C1 segment of cervical spinal cord (tissue), 14 donors: ENCODE data around the gene LCN10.
"Not testable (repeated sequence)": the region's sequence is repeated elsewhere in the genome, so short reads cannot be mapped to it uniquely, and the experiment has no call there.

Experiments used
- DNase-seq, 14 donors: peaks; one replicate each; lab custom pipeline; 2025; lab: John Stamatoyannopoulos, UW

The LCN10 gene

DNA sequence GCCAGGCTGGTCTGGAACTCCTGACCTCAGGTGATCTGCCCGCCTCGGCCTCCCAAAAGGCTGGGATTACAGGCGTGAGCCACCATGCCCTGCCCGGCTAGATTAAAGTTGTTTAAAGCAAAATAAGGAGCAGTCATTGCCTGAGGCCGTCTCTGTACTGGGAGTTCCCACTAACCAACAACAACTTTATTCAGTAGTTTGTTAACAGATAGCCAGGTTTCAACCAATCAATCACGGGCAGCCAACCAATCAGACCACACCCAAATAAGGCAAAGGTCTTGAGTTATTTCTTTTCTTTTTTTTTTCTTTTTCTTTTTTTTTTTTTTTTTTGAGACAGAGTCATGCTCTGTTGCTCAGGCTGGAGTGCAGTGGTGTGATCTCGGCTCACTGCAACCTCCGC, 38.0 kb downstream of the LCN10 start:
- DNase-seq, result not testable (repeated sequence)

DNA sequence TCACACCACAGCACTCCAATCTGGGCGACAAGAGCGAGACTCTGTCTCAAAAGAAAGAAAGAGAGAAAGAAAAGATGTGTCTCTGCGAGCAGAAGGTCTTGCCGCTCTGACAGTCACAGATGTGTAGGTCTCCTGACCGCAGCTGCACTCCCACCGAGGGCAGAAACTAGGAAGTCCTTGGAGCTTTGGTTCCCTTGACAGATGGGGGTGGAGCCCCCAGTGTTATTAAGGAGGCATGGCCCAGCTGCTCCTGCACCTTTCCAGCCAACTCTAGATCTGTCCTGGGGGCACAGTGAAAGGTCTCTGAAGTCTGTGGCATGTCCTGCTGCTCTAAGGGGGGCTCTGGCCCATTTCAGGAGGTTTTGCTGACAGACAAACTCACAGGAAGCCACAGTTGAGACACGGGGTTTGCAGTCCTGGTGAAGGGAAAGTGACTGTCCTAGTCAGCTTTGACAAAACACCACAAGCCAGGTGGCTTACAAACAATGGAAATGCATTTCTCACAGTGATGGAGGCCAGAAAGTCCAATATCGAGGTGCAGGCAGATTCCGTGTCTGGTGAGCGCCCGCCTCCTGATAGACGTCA, 39.4 kb downstream of the LCN10 start:
- DNase-seq, result no peak

DNA sequence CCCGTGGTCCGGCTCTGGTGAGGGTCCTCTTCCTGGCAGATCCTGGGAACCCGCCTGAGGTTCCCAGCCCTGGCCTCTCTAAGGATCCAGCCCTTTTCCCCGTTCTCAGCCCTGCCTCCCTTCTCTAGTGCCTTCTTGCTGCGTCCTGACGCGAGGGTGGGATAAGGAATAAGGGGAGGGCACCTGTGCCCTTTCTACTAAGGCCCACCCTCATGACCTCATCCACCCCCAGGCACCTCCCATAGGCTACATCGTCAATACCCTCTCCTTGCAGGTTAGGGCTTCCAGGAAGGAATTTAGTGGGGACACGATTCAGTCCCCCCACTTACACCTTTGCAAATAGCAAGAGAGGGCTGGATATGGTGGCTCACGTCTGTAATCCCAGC, 41.1 kb downstream of the LCN10 start:
- DNase-seq, result no peak

DNA sequence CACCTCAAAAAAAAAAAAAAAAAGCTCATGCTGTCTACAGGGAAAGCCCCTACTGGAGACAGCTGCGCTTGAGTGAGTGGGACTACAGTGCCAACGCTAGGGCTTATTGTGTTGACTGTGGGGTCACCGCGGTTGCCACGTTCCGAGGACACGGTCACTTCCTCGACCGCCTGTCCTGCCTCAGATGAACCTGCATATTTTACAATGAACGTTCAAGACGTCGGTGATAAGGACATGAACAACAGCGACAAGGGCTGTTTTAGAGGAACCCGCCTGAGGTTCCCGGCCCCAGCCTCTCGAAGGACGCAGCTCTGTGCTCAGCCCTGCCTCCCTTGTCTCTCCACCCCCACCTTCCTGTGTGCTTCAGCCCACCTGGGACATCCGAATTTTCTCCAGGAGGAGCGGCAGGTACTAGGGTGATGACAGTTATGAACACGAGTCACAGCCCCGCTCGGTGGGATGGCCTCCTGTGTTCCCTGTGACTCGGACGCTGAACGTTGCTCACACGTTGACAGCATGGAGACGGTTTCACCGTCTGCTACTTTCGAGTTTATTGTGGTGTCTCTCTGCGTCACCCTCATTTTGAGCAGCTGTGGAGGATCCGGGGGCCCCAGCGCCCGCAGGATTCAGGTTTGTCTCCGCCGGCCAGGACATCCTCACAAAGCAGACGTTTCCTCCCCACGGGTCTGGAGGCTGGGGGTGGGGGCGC, 41.6 kb downstream of the LCN10 start:
- no peak for DNase-seq

DNA sequence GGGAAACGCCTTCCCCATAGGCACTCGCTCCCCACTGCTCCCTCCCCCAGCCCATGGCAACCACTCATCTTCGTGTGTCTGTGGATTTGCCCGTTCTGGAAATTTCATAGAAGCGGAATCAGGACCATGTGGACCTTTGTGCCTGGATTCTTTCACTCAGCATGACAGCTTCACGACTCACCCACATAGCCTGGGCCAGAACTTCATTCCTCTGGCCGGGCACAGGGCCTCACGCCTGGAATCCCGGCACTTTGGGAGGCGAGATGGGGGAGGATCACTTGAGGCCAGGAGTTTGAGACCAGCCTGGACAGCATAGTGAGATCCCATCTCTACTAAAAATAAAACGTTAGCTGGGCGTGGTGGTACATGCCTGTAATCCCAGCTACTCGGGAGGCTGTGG, 42.4 kb downstream of the LCN10 start:
- DNase-seq, result no peak

DNA sequence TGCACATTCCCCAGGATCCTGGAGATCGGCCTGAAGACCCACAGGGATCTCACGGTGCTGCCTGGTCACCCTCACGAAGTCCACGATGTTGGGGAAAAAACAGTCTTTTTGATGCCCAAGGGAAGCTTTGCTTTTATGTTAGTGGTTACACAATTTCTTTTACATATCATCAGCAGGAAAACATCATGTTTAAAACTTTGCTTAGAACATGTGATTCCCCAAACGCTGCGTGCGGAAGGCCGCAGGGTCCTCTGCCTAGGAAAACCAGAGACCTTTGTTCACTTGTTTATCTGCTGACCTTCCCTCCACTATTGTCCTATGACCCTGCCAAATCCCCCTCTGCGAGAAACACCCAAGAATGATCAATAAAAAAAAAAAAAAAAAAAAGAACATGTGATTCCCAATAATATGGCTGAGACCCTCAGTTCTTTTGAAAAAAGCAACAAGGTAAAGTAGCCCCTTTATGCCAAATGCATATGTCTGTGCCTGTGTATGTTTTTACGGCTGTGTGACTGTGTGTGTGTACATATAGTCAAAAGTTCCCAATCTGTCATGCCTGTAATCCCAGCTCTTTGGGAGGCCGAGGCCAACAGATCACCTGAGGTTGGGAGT, 44.0 kb downstream of the LCN10 start:
- no peak for DNase-seq

DNA sequence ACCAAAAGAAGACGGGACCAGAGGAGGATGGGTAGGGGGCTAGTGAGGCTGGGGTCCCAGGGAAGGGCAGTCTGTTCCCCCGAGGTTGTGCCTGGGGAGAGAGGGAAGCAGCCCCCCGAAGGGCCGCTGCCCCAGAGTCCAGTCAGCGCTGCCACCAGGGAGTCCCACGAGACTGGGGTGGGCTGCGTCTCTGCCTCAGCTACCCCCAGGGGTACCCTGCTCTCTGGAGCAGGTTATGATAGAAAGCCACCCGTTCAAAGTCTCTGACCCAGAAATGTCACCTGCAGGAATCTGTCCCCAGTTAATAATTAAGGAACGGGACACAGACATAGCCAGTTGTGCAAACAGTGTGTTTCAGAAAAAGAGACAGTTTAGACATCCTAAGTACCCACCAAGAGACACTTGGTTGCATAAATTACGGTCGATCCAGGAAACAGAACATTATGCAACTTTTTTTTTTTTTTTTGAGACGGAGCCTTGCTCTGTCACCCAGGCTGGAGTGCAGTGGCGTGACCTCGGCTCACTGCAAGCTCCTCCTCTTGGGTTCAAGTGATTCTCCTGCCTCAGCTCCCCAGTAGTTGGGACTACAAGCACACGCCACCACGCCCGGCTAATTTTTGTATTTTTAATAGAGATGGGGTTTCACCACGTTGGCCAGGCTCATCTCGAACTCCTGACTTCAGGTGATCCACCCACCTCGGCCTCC, 44.8 kb downstream of the LCN10 start:
- no peak for DNase-seq

DNA sequence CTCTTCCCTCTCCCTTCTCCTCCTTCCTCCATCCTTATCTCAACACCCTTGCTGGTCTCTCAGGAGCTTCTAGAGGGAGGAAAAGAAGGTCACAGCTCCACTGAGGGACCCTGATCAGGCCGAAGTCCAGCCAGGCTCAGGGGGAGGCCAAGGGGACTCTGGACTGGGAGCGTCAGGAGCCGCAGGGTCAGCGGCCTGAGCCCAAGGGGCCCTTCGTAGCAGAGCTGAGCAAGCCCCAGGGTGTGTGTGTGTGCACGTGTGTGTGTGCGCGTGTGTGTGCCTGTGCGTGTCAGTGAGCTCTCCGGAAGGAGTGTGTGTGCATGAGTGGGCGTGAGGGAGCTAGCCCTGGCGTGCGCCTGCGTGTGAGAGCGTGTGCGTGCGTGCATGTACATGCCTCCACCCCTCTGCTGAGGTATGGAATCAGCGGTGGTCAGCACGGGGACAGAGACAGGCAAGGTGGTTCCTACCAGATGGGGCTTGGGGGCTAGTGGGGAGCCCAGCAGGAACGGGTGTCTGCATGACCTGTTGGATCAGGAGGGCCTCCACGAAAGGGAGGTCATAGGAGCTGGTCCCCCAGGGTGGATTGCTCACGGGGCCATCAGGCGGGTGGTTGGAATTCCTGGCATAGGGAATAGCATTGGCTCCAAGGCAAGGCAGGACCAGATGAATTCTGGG, 45.5 kb downstream of the LCN10 start:
- no peak for DNase-seq

DNA sequence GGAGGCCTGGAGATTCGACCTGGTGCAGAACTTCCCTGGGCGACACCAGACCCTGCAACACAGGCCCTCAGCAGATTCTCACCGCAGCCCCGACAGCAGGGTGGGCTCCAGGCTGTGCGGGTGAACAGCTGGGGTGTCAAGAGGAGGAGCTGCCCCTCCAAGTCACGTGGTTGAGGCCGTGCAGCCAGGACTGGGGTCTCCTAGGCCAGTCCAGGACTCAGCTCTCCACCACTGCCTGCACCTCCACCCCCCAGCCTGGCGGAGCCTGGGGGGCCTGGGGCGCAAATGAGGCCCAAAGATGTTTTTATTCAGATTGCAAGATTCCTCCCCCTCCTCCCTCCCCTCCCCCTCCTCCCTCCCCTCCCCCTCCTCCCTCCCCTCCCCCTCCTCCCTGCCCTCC, 46.2 kb downstream of the LCN10 start:
- DNase-seq, result no peak

DNA sequence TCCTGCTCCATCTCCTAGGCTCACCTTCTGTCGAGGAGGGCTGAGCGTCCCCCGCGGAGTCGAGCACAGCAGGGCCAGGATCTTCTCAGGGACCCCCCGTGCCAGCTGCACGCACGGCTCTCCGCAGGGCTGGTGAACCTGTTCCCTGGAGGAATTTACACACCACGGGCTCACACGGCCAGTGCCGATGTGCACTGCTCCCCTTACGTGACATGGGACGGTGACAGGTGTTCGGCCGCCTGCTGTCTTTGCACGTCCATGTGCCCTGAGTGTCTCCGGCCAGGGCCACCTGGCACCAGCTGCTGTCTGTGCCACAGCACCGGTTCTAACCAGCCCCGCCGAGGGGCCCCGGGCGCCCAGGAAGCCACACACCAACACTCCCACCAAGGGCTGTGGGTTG, 46.8 kb downstream of the LCN10 start:
- DNase-seq, result peak in 1 of 14 donors; percentile 43

DNA sequence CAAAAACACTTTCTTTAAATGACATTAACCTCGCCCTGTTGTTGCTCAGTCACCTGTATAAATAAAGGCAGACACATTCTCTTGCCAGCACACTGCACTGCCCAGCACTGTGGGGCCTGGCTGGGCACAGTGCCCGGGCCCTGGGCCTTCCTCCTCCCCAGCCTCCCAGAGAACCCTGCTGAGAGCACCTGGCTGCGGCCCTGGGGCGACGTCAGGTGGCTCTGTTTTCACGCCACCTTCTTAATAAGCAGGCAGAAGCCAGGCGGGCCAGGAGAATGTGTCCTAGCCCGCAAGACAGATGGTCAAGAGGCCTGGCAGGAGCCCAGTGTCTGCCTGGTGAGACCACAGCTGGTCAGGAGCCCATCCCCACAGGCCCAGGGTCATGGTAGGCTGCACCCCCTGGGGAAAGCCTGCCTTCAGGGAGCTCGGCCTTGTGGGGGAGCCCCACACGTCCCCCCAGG, 47.3 kb downstream of the LCN10 start:
- DNase-seq, result peak in 1 of 14 donors; percentile 72

DNA sequence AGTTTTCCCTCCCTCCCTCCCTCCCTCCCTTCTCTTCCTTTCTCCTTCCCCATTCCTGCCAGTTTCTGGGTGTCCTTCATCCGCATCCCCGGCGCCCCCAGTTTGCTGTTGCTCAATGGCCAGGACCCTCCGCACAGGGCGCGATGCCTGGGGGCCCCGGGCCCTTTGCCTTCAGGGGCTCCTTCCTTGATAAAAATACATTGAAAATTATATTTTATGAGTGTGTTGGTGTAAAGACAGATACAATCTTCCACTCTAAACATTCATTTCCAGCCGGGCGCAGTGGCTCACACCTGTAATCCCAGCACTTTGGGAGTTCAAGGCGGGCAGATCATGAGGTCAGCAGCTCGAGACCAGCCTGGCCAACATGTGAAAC, 47.9 kb downstream of the LCN10 start:
- no peak for DNase-seq

DNA sequence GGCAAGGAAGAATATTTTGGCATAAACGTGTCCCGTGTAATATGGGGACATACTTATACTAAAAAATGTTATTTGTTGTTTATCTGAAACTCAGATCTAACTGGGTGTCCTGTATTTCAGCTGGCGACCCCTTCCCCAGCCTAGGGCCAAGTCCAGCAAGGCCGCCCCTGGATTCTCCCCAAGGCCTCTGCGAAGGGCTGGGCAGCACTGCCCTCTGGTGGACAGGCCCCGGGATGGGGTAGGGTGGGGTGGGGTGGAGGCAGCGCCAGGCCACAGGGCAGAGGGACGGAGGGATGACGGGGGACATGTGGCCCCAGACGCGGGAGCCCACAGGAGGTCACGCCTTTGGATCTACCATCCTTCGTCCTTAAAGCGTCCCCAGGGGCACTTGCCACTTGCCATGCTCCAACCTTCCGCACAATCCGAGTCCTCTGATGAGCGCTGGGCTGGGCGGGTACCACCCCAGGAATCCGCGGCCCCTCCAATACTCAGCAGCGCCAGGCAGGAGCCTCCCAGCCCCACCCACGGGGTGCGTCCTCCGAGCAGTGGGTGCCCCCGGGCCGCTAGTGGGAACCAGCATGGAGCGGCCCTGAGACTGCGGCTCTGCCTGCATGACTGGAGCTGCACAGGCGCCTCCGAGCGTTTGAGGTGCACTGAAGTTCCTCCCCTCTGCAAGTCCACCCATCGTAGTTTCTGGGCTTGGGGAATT, 48.4 kb downstream of the LCN10 start:
- DNase-seq, result peak in 2 of 14 donors; percentile 17 to 43

DNA sequence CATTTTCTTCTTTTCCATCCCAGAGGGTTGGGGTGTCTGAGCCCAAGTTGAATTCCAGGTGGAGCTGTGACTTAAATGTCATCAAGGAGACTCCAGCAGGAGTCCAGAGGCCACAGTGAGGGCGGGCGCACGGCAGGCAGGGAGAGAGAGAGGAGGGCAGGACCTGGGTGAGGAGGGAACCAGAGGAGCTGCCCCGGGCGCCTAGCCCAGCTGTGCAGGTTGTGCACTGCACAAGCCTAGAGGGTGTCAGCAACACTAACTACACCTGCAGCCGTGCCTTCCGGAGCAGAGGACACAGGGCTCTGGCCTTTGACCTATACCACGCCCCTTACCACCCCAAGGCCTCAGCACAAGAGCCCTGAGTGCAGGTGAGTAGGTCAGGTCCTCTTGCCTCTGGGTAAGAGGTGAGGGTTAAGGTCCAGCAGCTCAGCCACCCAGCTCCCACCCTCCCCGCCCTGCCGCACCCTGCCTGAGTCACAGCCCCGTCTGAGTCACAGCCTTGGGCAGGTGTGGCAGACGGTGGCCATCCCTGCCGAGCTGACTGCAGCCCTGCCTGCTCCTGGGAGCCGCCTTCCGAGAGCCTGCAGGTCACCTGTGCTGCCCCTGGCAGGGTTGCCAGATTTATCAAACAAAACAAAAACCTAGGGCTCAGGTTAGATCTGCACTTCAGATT, 49.1 kb downstream of the LCN10 start:
- DNase-seq, result no peak

DNA sequence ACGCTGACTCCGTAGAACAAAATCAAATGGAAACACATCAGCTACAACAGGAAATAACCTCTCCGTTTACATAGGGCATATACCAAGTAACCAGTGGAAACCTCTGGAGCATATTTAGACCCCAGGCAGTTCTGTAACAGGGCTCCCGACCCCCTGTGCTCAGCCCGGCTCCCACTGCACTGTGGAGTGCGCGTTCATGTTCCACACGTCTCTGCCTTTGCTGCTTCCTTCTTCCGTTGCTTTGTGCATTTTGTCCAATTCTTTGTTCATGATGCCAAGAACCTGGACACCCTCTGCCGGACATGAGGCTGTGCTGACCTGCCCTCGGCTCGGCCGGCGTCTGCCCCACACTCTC, 49.6 kb downstream of the LCN10 start:
- no peak for DNase-seq

DNA sequence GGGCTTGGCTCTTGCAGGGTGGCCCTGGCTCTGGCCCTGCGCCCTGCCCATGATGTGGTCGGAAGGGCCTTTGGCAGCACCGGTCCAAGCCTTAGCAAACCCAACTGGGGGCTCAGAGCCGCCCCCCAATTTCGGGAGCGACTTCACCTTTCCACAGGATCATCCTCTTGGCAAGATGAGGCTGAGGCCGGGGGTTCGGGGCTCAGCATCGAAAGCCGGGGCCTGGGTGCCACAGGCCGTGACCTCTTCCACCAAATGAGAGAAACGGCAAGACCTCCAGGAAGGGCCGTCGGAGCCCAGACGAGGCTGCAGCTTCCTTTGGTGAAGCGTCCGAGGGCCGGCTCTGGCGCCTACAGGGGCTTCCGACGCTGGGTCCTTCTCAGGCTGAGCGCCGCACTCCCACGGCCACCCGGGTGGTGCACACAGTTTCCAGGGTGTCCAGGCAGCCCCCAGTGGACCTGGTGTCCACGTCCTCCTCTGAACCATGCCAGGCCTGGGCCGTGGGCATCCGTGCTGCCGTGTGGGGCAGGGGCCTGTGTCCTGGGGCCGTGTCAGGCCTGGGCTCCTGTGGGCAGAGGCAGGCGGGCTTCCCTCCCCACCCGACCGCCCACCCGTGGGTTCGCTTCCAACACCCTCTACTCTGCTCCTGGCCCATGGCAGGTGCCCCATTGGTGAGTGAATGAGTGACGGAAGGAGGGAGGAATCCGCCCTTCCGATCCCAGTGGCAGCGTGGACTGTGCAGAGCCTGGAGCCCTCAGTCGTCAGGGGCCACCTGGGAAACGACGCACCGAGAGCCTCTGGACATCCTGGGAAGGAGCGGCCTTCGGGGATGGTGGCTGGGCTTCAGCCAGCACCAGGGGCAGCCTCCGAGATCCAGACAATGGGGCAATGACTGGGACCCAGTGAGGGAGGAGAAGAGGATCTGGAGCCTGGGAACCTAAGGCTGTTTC, 50.3 kb downstream of the LCN10 start:
- no peak for DNase-seq

DNA sequence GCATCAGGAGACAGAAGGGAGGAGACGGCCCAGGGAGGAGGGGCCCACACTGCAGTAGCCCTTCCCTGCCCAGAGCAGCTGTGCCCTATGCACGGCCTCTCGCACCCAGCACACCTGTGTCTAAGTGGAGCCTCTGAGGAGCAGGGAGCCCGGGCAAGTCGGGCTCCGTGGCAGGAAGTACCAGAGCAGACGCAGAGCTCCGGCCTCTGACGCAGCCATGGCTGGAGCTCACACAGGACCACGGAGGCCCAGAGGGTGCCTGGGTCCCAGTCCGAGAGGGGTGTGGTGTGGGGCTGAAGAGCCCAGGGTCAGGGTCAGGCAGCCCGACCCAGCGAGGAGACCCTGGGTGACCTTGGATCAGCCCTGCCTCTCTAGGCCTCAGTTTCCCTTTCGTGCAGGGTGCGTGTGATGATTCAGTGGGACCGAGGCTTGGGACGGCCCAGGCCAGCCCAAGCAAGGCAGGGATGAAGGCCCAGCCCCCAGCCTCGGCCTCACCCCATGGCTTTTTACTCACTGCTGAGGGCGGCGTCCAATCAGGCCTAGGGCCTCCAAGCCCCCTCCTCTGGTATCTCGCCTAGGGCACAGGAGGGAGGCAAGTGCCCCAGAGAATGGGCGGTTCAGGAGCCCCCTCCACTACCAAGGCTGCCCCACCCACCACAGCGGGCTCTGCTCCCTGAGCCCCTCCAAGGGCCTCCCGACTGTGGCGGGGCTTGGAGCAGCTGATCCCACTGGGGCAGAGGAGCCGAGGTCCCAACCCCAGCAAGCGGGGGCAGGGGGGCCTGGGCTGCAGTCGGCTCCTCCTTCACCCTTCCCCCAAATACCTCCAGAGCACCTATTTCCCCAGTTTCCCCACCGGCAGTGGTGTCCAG, 51.2 kb downstream of the LCN10 start:
- DNase-seq, result no peak

DNA sequence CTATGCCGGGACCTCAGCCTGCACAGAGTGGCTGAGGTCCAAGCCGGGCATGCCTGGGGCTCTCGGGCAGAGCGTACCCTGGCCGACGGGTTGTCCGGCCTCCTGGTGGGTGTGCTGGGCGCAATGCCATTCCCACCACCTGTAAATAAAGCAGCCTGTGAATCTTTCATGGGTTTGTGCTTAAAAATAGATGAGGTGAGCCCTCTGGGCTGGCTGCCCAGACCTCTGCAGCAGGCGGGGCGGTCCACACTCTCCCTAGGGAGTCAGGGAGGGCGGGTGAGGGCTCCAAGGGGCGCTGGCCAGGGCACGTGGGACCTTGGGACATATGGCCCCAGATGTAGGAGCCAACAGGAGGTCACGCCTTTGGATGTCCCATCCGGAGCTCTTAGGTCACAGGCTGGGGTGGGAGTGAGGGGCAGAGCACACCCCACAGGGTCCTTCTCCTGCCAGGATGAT, 51.9 kb downstream of the LCN10 start:
- DNase-seq, result no peak
